Superior temporal gyrus (tissue), 1 donor: ENCODE measurements around the gene NRG2.
A peak's percentile ranks its signal among the peaks of the same experiment; 100 is the strongest.

Experiments used
- DNase-seq: peaks from one replicate; pipeline ENCODE4 v3.0.0-alpha.2; 2016; ENCODE audit errors: extremely low spot score

NRG2 gene

GRCh38 chr5:139882316-139882715, 160.8 kb downstream of the NRG2 start:
- DNase-seq = no peak

GRCh38 chr5:139881143-139881733, 161.9 kb downstream of the NRG2 start:
- no peak for DNase-seq

DNA sequence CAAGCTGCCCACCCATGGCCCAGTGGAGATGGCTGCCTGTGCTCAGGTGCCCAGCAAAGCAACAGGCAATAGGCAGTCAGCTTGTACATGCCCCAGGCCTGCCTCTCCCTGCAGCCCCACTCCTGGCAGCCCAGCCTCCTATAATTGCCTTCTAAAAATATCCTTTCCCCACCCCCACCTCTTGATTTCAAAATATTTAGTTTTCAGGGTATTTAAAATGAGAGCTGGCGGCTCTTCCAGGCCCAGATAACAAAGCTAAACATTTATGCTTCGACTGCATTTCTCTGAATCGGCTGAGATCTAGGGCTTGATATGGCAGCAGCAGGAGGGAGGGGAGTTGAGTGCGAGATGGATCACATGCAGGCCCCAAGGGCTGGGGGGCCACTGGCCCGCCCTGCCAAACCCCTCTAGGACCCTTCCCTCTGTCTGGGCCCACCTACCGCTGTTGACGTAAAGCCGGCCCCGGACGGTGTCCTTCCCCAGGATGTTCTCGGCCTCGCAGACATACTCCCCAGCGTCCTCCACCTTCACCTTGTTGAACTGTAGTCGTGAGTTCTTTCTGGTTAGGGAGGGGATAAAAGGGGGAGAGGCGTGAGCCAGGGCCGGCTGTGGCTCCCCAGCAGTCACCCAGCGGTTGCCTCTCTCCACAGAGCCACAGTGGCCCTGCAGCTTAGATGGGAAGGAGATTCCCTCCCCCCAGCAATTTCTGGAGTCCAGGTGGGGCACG, 162.5 kb downstream of the NRG2 start:
- no peak for DNase-seq

GRCh38 chr5:139878093-139878492, 165.0 kb downstream of the NRG2 start:
- DNase-seq = no peak

GRCh38 chr5:139877129-139877597, 165.9 kb downstream of the NRG2 start:
- no peak for DNase-seq

- DNase-seq = no peak
These were observed 167.1 kb downstream of the NRG2 start for GRCh38 chr5:139875957-139876356.

- DNase-seq = no peak
These were observed 170.0 kb downstream of the NRG2 start for GRCh38 chr5:139872851-139873794.

GRCh38 chr5:139872052-139872766, 170.9 kb downstream of the NRG2 start:
- no peak for DNase-seq

DNA sequence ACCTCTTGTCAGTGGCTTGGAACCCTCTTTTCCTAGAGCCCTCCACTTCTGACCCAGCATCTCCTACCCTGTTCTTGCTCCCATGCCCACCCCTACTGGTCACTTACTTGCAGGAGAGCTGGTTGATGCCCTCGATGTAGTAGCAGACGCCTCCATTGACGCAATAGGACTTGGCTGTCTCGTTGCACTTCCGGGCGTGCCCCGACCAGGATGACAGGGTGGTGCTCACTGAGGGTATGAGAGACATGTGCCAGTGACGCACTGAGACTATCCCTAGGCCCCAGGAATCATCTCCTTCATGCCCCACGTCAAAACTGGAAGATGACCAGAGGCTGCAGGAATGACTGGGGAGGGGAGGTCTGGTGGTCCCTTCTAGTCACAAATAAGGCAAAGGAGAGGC, 171.5 kb downstream of the NRG2 start:
- DNase-seq = no peak

GRCh38 chr5:139870677-139871076, 172.4 kb downstream of the NRG2 start:
- no peak for DNase-seq

- no peak for DNase-seq
These were observed 173.9 kb downstream of the NRG2 start for GRCh38 chr5:139869042-139869790.

- DNase-seq = no peak
These were observed 175.5 kb downstream of the NRG2 start for GRCh38 chr5:139867581-139867980.

DNA sequence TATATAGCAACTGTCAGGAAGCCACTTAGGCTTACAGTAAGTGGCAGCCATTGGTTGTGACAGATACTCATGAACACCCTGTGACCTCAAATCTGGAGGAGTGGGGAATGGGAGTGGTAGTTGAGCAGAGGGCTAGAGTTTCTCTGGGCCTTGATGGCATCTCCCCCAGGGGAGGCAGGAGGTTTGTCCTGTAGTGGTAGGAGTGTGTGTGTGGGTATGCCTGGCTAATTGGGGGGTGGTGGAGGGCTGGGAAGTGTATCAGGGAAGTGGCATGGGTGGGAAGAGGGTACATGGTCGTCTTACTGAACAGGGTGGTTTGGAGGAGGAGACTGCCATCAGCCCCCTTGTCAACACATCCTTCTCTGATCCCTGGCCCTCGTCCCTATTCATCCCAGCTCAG, 176.0 kb downstream of the NRG2 start:
- no peak for DNase-seq

DNA sequence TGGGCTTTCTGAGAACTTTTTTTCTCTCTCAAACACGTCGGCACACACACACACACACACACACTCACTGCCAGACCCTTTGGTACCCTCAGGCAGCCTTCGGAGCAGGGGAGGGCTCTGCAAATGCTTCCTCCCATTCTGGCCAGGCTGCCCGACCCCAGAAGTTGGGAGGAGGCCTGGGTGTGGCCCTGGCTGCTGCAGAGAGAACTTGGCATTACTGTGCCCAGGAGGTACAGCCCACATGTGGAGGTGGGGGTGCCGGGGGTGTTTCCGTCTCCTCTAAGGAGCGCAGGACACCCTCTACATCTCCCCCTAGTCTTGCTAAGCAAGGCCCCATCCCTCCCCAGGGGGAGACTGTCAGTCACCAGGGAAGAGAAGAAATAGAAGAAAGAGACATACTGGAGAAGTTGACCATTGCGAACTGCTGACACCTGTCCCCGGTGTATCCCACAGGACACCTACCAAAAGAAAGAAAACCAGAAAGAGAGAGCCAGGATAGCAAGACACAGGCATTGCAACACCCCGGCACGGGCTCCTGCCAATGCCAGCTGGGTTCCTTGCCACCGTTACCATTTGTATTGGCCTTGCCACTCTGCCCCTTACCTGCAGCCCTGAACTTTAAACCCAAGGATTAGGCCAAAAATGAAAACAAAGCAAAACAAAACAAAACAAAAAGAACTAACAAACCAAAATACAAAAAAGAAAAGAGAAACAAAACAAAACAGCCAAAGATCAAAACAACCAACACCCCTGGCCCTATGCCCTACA, 178.2 kb downstream of the NRG2 start:
- no peak for DNase-seq

GRCh38 chr5:139863855-139864558, 179.1 kb downstream of the NRG2 start:
- DNase-seq = peak; percentile 89

DNA sequence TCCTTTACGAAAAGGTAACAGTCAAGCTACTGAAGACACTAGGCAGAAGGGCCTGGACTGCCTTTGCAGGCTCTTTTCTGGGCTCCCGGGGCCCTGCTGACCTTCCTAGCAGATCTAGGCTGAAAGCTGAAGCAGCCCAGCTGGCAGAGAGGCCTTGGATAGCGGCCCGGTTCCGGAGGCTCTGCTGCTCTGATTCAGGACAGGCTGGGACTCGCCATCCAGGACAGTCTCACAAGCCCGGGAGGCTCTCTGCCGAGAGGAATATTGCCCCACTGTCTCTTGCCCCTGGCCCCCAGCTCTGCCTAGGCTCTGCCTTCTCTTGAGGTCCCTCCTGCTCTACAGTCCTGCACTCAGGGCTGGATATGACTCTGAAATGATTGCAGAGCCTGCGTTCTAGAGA, 179.7 kb downstream of the NRG2 start:
- DNase-seq = peak; percentile 81

GRCh38 chr5:139862803-139863202, 180.3 kb downstream of the NRG2 start:
- DNase-seq = no peak

- no peak for DNase-seq
These were observed 180.8 kb downstream of the NRG2 start for GRCh38 chr5:139862313-139862712.

DNA sequence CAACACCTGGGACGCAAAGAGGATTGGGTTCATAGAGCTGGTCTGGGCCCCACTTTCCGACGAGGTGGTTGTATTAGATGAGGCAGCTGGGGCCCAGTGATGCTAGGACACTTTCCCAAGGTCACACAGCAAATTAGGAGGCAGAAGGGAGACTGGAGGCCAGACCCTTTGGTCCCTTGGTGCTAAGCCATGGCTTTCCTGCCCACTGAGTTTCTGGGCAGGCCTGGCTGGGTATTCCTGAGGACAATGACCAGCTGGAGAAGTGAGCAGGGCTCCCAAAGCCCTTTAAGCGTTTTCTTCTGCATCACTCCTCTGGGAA, 181.3 kb downstream of the NRG2 start:
- no peak for DNase-seq
